Smooth muscle cell (in vitro differentiated cells): ENCODE results near the gene PIGK. TPM values are rescaled to one million over a fixed set of nuclear protein-coding genes. Genes with fewer than 3 reads are reported as not detected.
"Not testable (repeated sequence)": the region's sequence is repeated elsewhere in the genome, so short reads cannot be mapped to it uniquely, and the experiment has no call there.

Experiments used
- DNase-seq: peaks from one replicate; lab custom pipeline; 2025; ENCODE audit not compliant: unreplicated experiment; lab: John Stamatoyannopoulos, UW
- H2AFZ ChIP-seq: fragments of 200-600 bp; sonication (generic); 2 replicates; pipeline ENCODE4 v1.6.0; 2016; ENCODE audit warnings: antibody characterized with exemption, low read depth, mild to moderate bottlenecking
- H3F3A ChIP-seq: fragments of 200-600 bp; sonication (generic); 2 replicates; pipeline ENCODE4 v1.6.0; 2017; ENCODE audit warnings: antibody characterized with exemption, low read depth
- H3K27ac ChIP-seq: fragments of 200-600 bp; sonication (generic); 2 replicates; pipeline ENCODE4 v1.5.1; 2016; ENCODE audit warnings: low read depth, mild to moderate bottlenecking
- H3K27me3 ChIP-seq: fragments of 200-600 bp; sonication (generic); 2 replicates; pipeline ENCODE4 v1.6.1; 2016; ENCODE audit warnings: low read depth, mild to moderate bottlenecking
- H3K36me3 ChIP-seq: fragments of 200-600 bp; sonication (generic); 2 replicates; pipeline ENCODE4 v1.5.1; 2016; ENCODE audit warnings: low read depth
- H3K4me1 ChIP-seq: fragments of 200-600 bp; sonication (generic); 2 replicates; pipeline ENCODE4 v1.5.1; 2016; ENCODE audit warnings: low read depth
- H3K4me2 ChIP-seq: fragments of 200-600 bp; sonication (generic); 2 replicates; pipeline ENCODE4 v1.6.0; 2016; ENCODE audit warnings: mild to moderate bottlenecking
- H3K4me3 ChIP-seq: fragments of 200-600 bp; sonication (generic); 2 replicates; pipeline ENCODE4 v1.5.1; 2016; ENCODE audit warnings: mild to moderate bottlenecking
- H3K79me2 ChIP-seq: fragments of 200-600 bp; sonication (generic); 2 replicates; pipeline ENCODE4 v1.6.0; 2016; ENCODE audit warnings: low read depth, mild to moderate bottlenecking
- H3K9ac ChIP-seq: fragments of 200-600 bp; sonication (generic); 2 replicates; pipeline ENCODE4 v1.6.0; 2016; ENCODE audit warnings: low read depth
- H3K9me3 ChIP-seq: fragments of 200-600 bp; sonication (generic); replicated peaks from 2 replicates; pipeline ENCODE4 v1.5.1; 2016; ENCODE audit warnings: low read depth
- H4K20me1 ChIP-seq: fragments of 200-600 bp; sonication (generic); 2 replicates; pipeline ENCODE4 v1.6.0; 2016; ENCODE audit warnings: low read depth
- WGBS: methylation state at CpG from one replicate; pipeline ENCODE4 v1.1.7; 2016; ENCODE audit warnings: low lambda C conversion rate; 5-methylcytosine and 5-hydroxymethylcytosine counted together
- polyA plus RNA-seq: library from polyadenylated mRNA; unstranded; fragments of >200 nt; fragmentation: Nextera tagmentation; extraction: Ambion mirVana; gene quantifications from 2 replicates; pipeline ENCODE4 v1.2.1, GENCODE V29; 2016
- total RNA-seq: library from RNA; depleted of rRNA; stranded (reverse); fragments of >200 nt; gene quantifications from 2 replicates; pipeline ENCODE4 v1.2.3, GENCODE V29; 2014
- TF ChIP-seq, protein P1 (sequence below): fragments of 200-600 bp; sonication (generic); IDR thresholded peaks from 2 replicates; pipeline ENCODE4 v1.5.1; 2017; ENCODE audit warnings: borderline replicate concordance, mild to moderate bottlenecking, antibody characterized with exemption; ENCODE audit not compliant: insufficient read depth, poor library complexity, severe bottlenecking

PIGK gene
- total and polyA plus RNA-seq, 2 experiments from 2014 or later: 18.0 to 39.3 TPM

DNA sequence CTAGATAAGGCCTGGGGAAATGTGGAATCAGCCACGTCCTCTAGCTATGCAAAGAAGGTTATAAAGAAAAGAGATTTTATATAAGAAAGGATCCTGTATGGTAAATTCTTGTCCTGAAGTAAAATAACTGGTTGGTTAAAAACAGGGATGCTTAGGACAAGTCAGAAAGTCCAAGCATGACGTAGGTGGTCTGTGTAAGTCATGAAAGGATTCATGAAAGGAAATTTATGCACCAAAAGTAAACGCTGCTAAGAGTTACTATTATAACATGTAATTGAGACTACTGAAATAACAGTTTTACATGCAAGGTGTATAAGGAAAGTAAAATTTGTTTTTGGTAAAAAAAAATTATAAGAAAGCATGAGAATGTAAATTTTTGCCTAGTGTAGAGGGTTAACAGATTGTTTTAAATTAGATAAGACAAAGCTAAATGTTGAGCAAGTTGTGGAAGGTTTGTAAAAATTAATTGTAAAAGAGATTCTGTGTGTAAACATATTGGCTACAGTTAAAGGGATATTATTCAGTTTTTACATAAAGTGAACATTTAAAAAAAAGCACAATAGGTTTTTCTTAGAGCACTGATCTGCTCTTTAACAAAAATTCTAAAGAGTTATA, 43.9 kb downstream of the PIGK start:
- no peak overlapping the region for H2AFZ ChIP-seq

DNA sequence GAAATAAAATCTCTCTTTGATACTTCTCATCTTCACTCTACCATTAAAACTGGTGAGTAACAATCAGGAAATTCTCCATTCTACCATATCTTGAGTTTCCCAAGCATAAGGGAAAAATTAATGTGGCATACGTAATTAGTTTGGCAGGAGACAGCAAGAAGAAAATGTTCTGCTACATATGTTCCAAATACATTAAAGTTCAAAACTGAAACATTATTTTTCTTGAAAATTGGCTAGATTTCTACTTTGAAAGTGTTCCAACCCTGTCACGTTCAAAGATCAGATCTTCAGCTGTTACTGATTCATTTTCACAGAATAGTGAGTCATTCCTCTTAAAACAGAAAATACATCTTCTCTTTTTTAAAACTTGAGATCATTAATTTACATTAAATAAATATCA, 48.5 kb downstream of the PIGK start:
- Histone ChIP-seq H3K79me2 (no peaks in the 10 kb centered on the region), H4K20me1 (no peaks in the 10 kb centered on the region), H2AFZ (no peak overlapping the region), H3K27me3 (no peaks in the 10 kb centered on the region), H3K4me2 (no peak overlapping the region), H3K4me3 (no peak overlapping the region), H3K36me3 (no peaks in the 10 kb centered on the region), H3K4me1 (no peaks in the 10 kb centered on the region), H3F3A (no peaks in the 10 kb centered on the region), H3K27ac (no peak overlapping the region), H3K9me3 (peaks cover 18% of the 10 kb centered on the region), H3K9ac (no peak overlapping the region)
- DNase-seq: no peak
- TF ChIP-seq, protein P1, sequence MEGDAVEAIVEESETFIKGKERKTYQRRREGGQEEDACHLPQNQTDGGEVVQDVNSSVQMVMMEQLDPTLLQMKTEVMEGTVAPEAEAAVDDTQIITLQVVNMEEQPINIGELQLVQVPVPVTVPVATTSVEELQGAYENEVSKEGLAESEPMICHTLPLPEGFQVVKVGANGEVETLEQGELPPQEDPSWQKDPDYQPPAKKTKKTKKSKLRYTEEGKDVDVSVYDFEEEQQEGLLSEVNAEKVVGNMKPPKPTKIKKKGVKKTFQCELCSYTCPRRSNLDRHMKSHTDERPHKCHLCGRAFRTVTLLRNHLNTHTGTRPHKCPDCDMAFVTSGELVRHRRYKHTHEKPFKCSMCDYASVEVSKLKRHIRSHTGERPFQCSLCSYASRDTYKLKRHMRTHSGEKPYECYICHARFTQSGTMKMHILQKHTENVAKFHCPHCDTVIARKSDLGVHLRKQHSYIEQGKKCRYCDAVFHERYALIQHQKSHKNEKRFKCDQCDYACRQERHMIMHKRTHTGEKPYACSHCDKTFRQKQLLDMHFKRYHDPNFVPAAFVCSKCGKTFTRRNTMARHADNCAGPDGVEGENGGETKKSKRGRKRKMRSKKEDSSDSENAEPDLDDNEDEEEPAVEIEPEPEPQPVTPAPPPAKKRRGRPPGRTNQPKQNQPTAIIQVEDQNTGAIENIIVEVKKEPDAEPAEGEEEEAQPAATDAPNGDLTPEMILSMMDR: no peak
- 94% methylated on average over 2 of the region's 2 CpGs for WGBS

More for the DNA sequence above, 43.9 kb downstream of the PIGK start:
- TF ChIP-seq, protein P1: no peak
- Histone ChIP-seq H4K20me1 (no peaks in the 10 kb centered on the region), H3K36me3 (no peaks in the 10 kb centered on the region), H3K9ac (no peak overlapping the region), H3K27me3 (no peaks in the 10 kb centered on the region), H3K79me2 (no peaks in the 10 kb centered on the region), H3K9me3 (peaks cover 23% of the 10 kb centered on the region), H3K4me1 (no peaks in the 10 kb centered on the region), H3K4me3 (no peak overlapping the region), H3K4me2 (no peak overlapping the region), H3K27ac (no peak overlapping the region), H3F3A (no peaks in the 10 kb centered on the region)
- DNase-seq: no peak
- WGBS: 84% methylated on average over 3 of the region's 3 CpGs

DNA sequence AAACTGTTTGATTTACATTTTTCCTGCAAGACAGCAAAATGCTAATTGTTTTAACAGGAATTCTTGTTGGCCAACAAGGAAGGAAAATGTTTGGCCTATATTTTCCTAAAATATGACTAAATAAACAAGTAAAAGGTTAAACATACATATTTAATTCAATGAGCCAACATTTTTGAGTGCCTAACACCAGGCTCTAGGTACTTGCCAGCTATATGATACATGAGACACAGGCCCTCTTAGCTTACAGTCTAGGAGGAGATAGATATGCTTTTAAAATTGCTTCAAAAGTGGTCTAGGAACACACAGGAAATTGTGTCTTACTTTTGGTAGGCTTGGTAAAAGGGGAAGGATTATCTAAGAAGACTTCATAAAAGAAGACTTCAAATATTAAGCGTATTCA, 50.9 kb downstream of the PIGK start:
- no peak overlapping the region for H3K27ac ChIP-seq
- no peak for DNase-seq
- H3K27me3 ChIP-seq: no peaks in the 10 kb centered on the region
- no peaks in the 10 kb centered on the region for H3F3A ChIP-seq
- no peaks in the 10 kb centered on the region for H3K9me3 ChIP-seq
- H4K20me1 ChIP-seq: no peaks in the 10 kb centered on the region
- no peak overlapping the region for H3K4me2 ChIP-seq
- no peaks in the 10 kb centered on the region for H3K36me3 ChIP-seq
- no peak overlapping the region for H3K4me3 ChIP-seq
- no peaks in the 10 kb centered on the region for H3K4me1 ChIP-seq
- no peaks in the 10 kb centered on the region for H3K79me2 ChIP-seq
- H2AFZ ChIP-seq: no peak overlapping the region
- no peak overlapping the region for H3K9ac ChIP-seq
- 96% methylated on average over 1 of the region's 1 CpG for WGBS
- TF ChIP-seq, protein P1: no peak

DNA sequence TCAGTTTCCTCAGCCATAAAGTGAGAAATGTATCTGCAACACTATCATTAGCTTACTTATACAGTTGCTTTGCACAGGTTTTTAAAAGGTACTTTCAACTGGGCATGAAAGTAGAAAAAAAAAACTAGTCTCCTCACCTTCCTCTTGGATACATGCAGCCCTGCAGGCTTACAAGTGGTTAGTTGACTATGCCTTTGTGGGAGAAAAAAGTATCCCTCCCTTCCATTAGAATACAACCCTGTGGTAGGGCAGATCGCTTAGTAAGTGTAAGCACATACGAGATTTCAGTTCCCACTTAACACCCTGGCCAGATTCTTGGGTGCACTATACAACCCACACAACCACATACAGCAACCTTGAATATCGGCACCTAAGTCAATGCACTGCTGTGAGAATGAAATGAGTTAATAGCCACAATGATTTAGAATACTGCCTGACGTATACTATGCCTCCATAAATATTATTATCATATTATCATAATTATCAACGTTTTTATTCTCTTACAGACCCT, 54.7 kb downstream of the PIGK start:
- WGBS: 93% methylated on average over 5 of the region's 5 CpGs
- no peak overlapping the region for H3K4me3 ChIP-seq
- no peaks in the 10 kb centered on the region for H3K9me3 ChIP-seq
- H3K9ac ChIP-seq: no peak overlapping the region
- TF ChIP-seq, protein P1: no peak
- no peak for DNase-seq
- H3K27me3 ChIP-seq: no peaks in the 10 kb centered on the region
- no peak overlapping the region for H3K27ac ChIP-seq
- H3K36me3 ChIP-seq: no peaks in the 10 kb centered on the region
- H2AFZ ChIP-seq: no peak overlapping the region
- no peak overlapping the region for H3K4me2 ChIP-seq
- no peaks in the 10 kb centered on the region for H3K4me1 ChIP-seq
- no peaks in the 10 kb centered on the region for H4K20me1 ChIP-seq
- no peaks in the 10 kb centered on the region for H3K79me2 ChIP-seq
- H3F3A ChIP-seq: no peaks in the 10 kb centered on the region

DNA sequence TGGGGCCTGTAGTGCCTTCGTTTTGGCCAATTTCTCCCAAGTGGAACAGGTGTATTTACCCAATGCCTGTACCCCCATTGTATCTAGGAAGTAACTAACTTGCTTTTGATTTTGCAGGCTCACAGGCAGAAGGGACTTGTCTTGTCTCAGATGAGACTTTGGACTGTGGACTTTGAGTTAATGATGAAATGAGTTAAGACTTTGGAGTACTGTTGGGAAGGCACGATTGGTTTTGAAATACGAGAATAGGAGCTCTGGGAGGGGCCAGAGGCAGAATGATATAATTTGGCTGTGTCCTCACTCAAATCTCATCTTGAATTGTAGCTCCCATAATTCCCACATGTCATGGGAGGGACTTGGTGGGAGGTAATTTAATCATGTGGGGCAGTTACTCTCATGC, 59.5 kb downstream of the PIGK start:
- H2AFZ ChIP-seq, DNase-seq, H3K4me2 ChIP-seq, H4K20me1 ChIP-seq, H3K9ac ChIP-seq, H3K4me1 ChIP-seq, H3K27me3 ChIP-seq, H3K4me3 ChIP-seq, H3F3A ChIP-seq, H3K36me3 ChIP-seq, H3K79me2 ChIP-seq, H3K9me3 ChIP-seq, H3K27ac ChIP-seq: not testable (repeated sequence)
- 97% methylated on average over 3 of the region's 3 CpGs for WGBS
